GM19238 (cell line): ENCODE results near the gene ELMO1.

ENCODE experiments used
- DNase-seq: peaks from one replicate; pipeline ENCODE4 v3.0.0; 2011; ENCODE audit warnings: low spot score; ENCODE audit not compliant: insufficient read length

ELMO1 gene

GRCh38 chr7:37432281-37432920 is 16.3 kb downstream of the ELMO1 start:
- no peak for DNase-seq

- DNase-seq, result no peak
Observed at GRCh38 chr7:37431413-37431812, 17.3 kb downstream of the ELMO1 start.

- no peak for DNase-seq
Observed at GRCh38 chr7:37430640-37431039, 18.0 kb downstream of the ELMO1 start.

GRCh38 chr7:37430171-37430570 is 18.5 kb downstream of the ELMO1 start:
- DNase-seq, result no peak

- DNase-seq, result no peak
Observed at GRCh38 chr7:37429435-37429791, 19.3 kb downstream of the ELMO1 start.

GRCh38 chr7:37428681-37429434 is 19.8 kb downstream of the ELMO1 start:
- no peak for DNase-seq

GRCh38 chr7:37427276-37427940 is 21.3 kb downstream of the ELMO1 start:
- DNase-seq, result no peak

GRCh38 chr7:37425498-37425897 is 23.2 kb downstream of the ELMO1 start:
- DNase-seq, result no peak

- DNase-seq, result no peak
Observed at GRCh38 chr7:37424995-37425394, 23.7 kb downstream of the ELMO1 start.

- DNase-seq, result no peak
Observed at GRCh38 chr7:37424521-37424920, 24.1 kb downstream of the ELMO1 start.

- DNase-seq, result no peak
Observed at GRCh38 chr7:37421861-37422500, 26.7 kb downstream of the ELMO1 start.

GRCh38 chr7:37420946-37421695 is 27.5 kb downstream of the ELMO1 start:
- no peak for DNase-seq

- DNase-seq, result no peak
Observed at GRCh38 chr7:37419496-37419895, 29.2 kb downstream of the ELMO1 start.

GRCh38 chr7:37418381-37418780 is 30.3 kb downstream of the ELMO1 start:
- DNase-seq, result no peak

GRCh38 chr7:37417107-37417474 is 31.6 kb downstream of the ELMO1 start:
- no peak for DNase-seq

GRCh38 chr7:37416378-37417106 is 32.1 kb downstream of the ELMO1 start:
- DNase-seq, result no peak

- no peak for DNase-seq
Observed at GRCh38 chr7:37415629-37416028, 33.0 kb downstream of the ELMO1 start.

GRCh38 chr7:37414352-37414983 is 34.2 kb downstream of the ELMO1 start:
- DNase-seq, result no peak

- DNase-seq, result no peak
Observed at GRCh38 chr7:37411444-37412034, 37.1 kb downstream of the ELMO1 start.
